ENCODE results near the gene HOOK2.
"Not testable (repeated sequence)": the region's sequence is repeated elsewhere in the genome, so short reads cannot be mapped to it uniquely, and the experiment has no call there.

HOOK2 gene

GRCh38 chr19:12730064-12730463 lies 45.3 kb downstream of the HOOK2 start:
- TF ChIP-seq CTCF (IDR thresholded peaks at IDR 0.05; ENCODE audit: borderline replicate concordance, insufficient read depth, low read depth, low read length) = no peak
- H3K4me3 ChIP-seq (ENCODE audit: low read depth, low read length) = no peak overlapping the region

GRCh38 chr19:12727745-12728433 lies 47.5 kb downstream of the HOOK2 start:
- no peak for TF ChIP-seq CTCF (IDR thresholded peaks at IDR 0.05; ENCODE audit: borderline replicate concordance, insufficient read depth, low read depth, low read length)
- H3K4me3 ChIP-seq (ENCODE audit: low read depth, low read length) = no peak overlapping the region

GRCh38 chr19:12726988-12727316 lies 48.4 kb downstream of the HOOK2 start:
- TF ChIP-seq CTCF (IDR thresholded peaks at IDR 0.05; ENCODE audit: borderline replicate concordance, insufficient read depth, low read depth, low read length) = no peak

GRCh38 chr19:12725612-12726011 lies 49.7 kb downstream of the HOOK2 start:
- H3K4me3 ChIP-seq (ENCODE audit: low read depth, low read length) = not testable (repeated sequence)

More at GRCh38 chr19:12726988-12727316, 48.4 kb downstream of the HOOK2 start:
- H3K4me3 ChIP-seq (ENCODE audit: low read depth, low read length) = no peak overlapping the region

- TF ChIP-seq CTCF (IDR thresholded peaks at IDR 0.05; ENCODE audit: borderline replicate concordance, insufficient read depth, low read depth, low read length) = no peak
- peak within 1 kb of the TSS; percentile 72 for H3K4me3 ChIP-seq (ENCODE audit: low read depth, low read length)
These were observed 51.5 kb downstream of the HOOK2 start, which contains the start of gene TNPO2 for GRCh38 chr19:12723641-12724426. Gene TNPO2 (minus strand): TSS chr19:12723932. CDS start chr19:12720977, 2,955 bp downstream.

GRCh38 chr19:12723381-12723640 lies 52.0 kb downstream of the HOOK2 start:
- peak overlapping the region; percentile 72 for H3K4me3 ChIP-seq (ENCODE audit: low read depth, low read length)
- no peak for TF ChIP-seq CTCF (IDR thresholded peaks at IDR 0.05; ENCODE audit: borderline replicate concordance, insufficient read depth, low read depth, low read length)

- no peak for TF ChIP-seq CTCF (IDR thresholded peaks at IDR 0.05; ENCODE audit: borderline replicate concordance, insufficient read depth, low read depth, low read length)
- H3K4me3 ChIP-seq (ENCODE audit: low read depth, low read length) = peak overlapping the region; percentile 72
These were observed 52.6 kb downstream of the HOOK2 start for GRCh38 chr19:12722566-12723380.
